Measurements from ENCODE around the gene MRNIP.

GRCh38 chr5:179872828-179873575 lies 14.4 kb upstream of the MRNIP start:
- TF ChIP-seq SAP30 (IDR thresholded peaks at IDR 0.05; ENCODE audit: insufficient read depth, insufficient replicate concordance, low read length) = no peak
- TF ChIP-seq EP300 (IDR thresholded peaks at IDR 0.05; ENCODE audit: borderline replicate concordance in 1 of 2, low read depth in 2 of 2, low read length in 2 of 2) = no peak

Data from H1 (cell line).